Measurements from ENCODE around the gene CA10.

DNA sequence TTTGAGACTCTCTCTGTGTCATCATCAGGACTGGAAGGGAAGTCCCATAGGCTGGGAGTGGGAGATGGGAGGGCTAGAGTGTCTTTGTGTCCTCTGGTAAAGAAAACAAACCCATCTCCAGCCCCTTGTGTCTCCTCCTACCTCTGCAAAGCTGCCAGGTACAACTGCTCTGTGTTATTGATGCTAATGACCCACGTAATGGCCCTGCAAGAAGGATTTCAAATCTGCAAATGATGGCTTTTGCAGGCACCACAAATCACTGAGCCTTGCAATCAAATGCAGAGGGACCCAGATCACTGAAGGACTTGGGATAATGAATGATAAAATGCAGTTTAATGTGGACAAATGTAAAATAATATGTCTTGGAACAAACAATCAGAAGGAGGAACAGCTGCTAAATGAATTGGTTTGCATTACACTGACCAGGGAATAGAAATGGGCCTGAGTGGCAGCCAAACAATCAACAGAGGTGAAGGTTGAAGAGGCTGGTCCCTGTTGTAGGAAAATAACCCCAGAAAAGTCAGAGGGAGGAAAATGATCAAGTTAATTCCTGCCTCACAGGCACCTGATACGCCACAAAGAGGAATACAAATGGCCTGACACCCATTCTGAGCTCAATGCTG, 473.1 kb downstream of the CA10 start:
- TF ChIP-seq, protein P1, sequence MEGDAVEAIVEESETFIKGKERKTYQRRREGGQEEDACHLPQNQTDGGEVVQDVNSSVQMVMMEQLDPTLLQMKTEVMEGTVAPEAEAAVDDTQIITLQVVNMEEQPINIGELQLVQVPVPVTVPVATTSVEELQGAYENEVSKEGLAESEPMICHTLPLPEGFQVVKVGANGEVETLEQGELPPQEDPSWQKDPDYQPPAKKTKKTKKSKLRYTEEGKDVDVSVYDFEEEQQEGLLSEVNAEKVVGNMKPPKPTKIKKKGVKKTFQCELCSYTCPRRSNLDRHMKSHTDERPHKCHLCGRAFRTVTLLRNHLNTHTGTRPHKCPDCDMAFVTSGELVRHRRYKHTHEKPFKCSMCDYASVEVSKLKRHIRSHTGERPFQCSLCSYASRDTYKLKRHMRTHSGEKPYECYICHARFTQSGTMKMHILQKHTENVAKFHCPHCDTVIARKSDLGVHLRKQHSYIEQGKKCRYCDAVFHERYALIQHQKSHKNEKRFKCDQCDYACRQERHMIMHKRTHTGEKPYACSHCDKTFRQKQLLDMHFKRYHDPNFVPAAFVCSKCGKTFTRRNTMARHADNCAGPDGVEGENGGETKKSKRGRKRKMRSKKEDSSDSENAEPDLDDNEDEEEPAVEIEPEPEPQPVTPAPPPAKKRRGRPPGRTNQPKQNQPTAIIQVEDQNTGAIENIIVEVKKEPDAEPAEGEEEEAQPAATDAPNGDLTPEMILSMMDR (IDR thresholded peaks at IDR 0.05): no peak
- no peak for TF ChIP-seq POLR2A (IDR thresholded peaks at IDR 0.05)

All from right lobe of liver (tissue), 4 donors.